Adrenal gland (tissue), 12 donors: ENCODE measurements around the gene TPTE2. TPM values are rescaled to one million over a fixed set of nuclear protein-coding genes. Genes with fewer than 3 reads are reported as not detected.
A peak's percentile ranks its signal among the peaks of the same experiment; 100 is the strongest.

Experiments
- DNase-seq, 7 donors: peaks; one replicate each; pipeline ENCODE4 v3.0.0-alpha.2; 2019 to 2020
- H3K27ac ChIP-seq, 5 donors: fragments of 200-600 bp; sonication (generic) in 4 of 5; 1 replicate in 3 of 5; 2 replicates in 2 of 5; pipeline versions ENCODE4 v1.5.1 to v1.8.0; 2016 to 2020; ENCODE audit warnings: mild to moderate bottlenecking in 1 of 5
- H3K27me3 ChIP-seq: fragments of 200-600 bp; 2 replicates; pipeline ENCODE4 v1.8.0; 2021
- H3K36me3 ChIP-seq, 2 donors: fragments of 200-600 bp; replicated peaks in 1 of 2; 1 replicate in 1 of 2; 2 replicates in 1 of 2; pipeline versions ENCODE4 v1.5.1 to v1.8.0; 2018 to 2022
- H3K4me1 ChIP-seq, 2 donors: fragments of 200-600 bp; replicated peaks in 1 of 2; 1 replicate in 1 of 2; 2 replicates in 1 of 2; pipeline versions ENCODE4 v1.5.1 to v1.8.0; 2018 to 2021
- H3K4me3 ChIP-seq, 4 donors: fragments of 200-600 bp; sonication (generic) in 3 of 4; one replicate each; pipeline ENCODE4 v1.5.1; 2016 to 2018
- H3K9me3 ChIP-seq, 3 donors: fragments of 200-600 bp; sonication (generic) in 1 of 3; replicated peaks in 1 of 3; 1 replicate in 2 of 3; 2 replicates in 1 of 3; pipeline versions ENCODE4 v1.5.1 to v1.8.0; 2016 to 2021
- CTCF ChIP-seq, 6 experiments: fragments of 450-650 bp in 4 of 6; fragments of 200-600 bp in 2 of 6; sonication (generic) in 1 of 6; IDR thresholded peaks; 1 replicate in 5 of 6; 2 replicates in 1 of 6; pipeline versions ENCODE4 v1.5.1 to v1.8.0; 2016 to 2021; ENCODE audit warnings: antibody characterized with exemption in 6 of 6, mild to moderate bottlenecking in 2 of 6, moderate library complexity in 1 of 6
- POLR2A ChIP-seq, 2 donors: fragments of 450-650 bp; IDR thresholded peaks; one replicate each; pipeline ENCODE4 v1.6.1; 2017; ENCODE audit warnings: antibody characterized with exemption in 2 of 2, mild to moderate bottlenecking in 2 of 2, moderate library complexity in 1 of 2
- WGBS, 4 donors: extraction: QIAGEN DNeasy Blood & Tissue Kit in 2 of 4; methylation state at CpG; one replicate each; pipeline versions ENCODE4 v1.1.5 to v1.1.7; 2013 to 2017; 5-methylcytosine and 5-hydroxymethylcytosine counted together
- intact Hi-C, 2 donors: fragments of 100-400 bp; cut with DNase I; formaldehyde crosslinking; loops; one replicate each; pipeline versions ENCODE4 v1.14.1 to v1.15.0; 2022 to 2023
- polyA plus RNA-seq, 3 donors: library from polyadenylated mRNA; stranded (reverse); fragments of 200-250 nt in 2 of 3; fragments of 350-450 nt in 1 of 3; fragmentation: Illumina TruSeq in 1 of 3; extraction: RNeasy Lipid Tissue Mini Kit (QIAGEN cat#74804) in 1 of 3; gene quantifications; one replicate each; pipeline ENCODE4 v1.2.3, GENCODE V29; 2013 to 2014
- total RNA-seq, 9 donors: library from RNA; depleted of rRNA in 4 of 9; stranded (reverse); fragments of >200 nt in 4 of 9; fragments of 120-200 nt in 1 of 9; fragmentation: NEBNext Ultra II Directional in 1 of 9; extraction: Animal tissue kit (Norgen Biotek cat#: 25700) in 1 of 9; gene quantifications; one replicate each; pipeline versions ENCODE4 v1.1.0 to v1.2.4, GENCODE V29; 2013 to 2023
- donor health status: healthy with polysubstance abuse.
- donor health status: Bipolar disorder and iron deficiency.
- donor health status: DM: yes; HTN: yes; CAD: no.
- donor health status: DM: no; HTN: no; CAD: no.
- donor health status: DM: no; HTN: no; CAD: no.
- donor health status: DM: yes; HTN: yes; CAD: no.

The TPTE2 gene
- total and polyA plus RNA-seq, 12 donors, result 0.09 to 0.42 (median 0.23) TPM; not detected in 6

GRCh38 chr13:19605161-19605955 is 44.0 kb upstream of the TPTE2 start:
- 84 to 94% (median 90%) methylated on average over 7 of the region's 7 CpGs for WGBS, 4 donors
- intact Hi-C loops, result no loop called here

GRCh38 chr13:19604306-19604705 is 43.0 kb upstream of the TPTE2 start:
- Histone ChIP-seq H3K36me3 (no peaks in the 10 kb centered on the region), H3K27ac (no peak overlapping the region), H3K9me3 (no peaks in the 10 kb centered on the region), H3K4me1 (peaks cover 0 to 13% of the 10 kb centered on the region in 2 donors), H3K4me3 (no peak overlapping the region), H3K27me3 (peaks cover 22% of the 10 kb centered on the region)
- no peak for DNase-seq
- intact Hi-C loops, result no loop called here
- TF ChIP-seq POLR2A (IDR thresholded peaks at IDR 0.05) (no peak), CTCF (IDR thresholded peaks at IDR 0.05) (no peak)
- WGBS, 4 donors, result 75 to 93% (median 87%) methylated on average over 5 to 6 of the region's 6 CpGs

More at GRCh38 chr13:19605161-19605955, 44.0 kb upstream of the TPTE2 start:
- TF ChIP-seq POLR2A (IDR thresholded peaks at IDR 0.05) (no peak), CTCF (IDR thresholded peaks at IDR 0.05) (no peak)
- Histone ChIP-seq H3K4me3 (no peak overlapping the region), H3K27ac (no peak overlapping the region), H3K36me3 (no peaks in the 10 kb centered on the region), H3K9me3 (no peaks in the 10 kb centered on the region), H3K27me3 (peaks cover 22% of the 10 kb centered on the region), H3K4me1 (peaks cover 0 to 13% of the 10 kb centered on the region in 2 donors)
- no peak for DNase-seq

GRCh38 chr13:19601749-19602725 is 40.7 kb upstream of the TPTE2 start:
- Histone ChIP-seq H3K9me3 (no peaks in the 10 kb centered on the region), H3K4me3 (peak overlapping the region in 2 of 4 donors; percentile 30 to 62), H3K27ac (no peak overlapping the region), H3K36me3 (no peaks in the 10 kb centered on the region), H3K27me3 (peaks cover 22% of the 10 kb centered on the region), H3K4me1 (peaks cover 0 to 13% of the 10 kb centered on the region in 2 donors)
- WGBS, 4 donors, result 2 to 12% (median 4%) methylated on average over 10 to 107 of the region's 108 CpGs
- peak in 4 of 7 donors; percentile 11 to 34 (median 22) for DNase-seq
- TF ChIP-seq POLR2A (IDR thresholded peaks at IDR 0.05) (no peak), CTCF (IDR thresholded peaks at IDR 0.05) (peak in 2 of 6 experiments; percentile 11 to 17)
- intact Hi-C loops, result no loop called here

- H3K27ac ChIP-seq, result no peak overlapping the region
- H3K27me3 ChIP-seq, result peaks cover 13% of the 10 kb centered on the region
- WGBS, 4 donors, result 62 to 75% (median 68%) methylated on average over 5 of the region's 5 CpGs
- H3K9me3 ChIP-seq, result no peaks in the 10 kb centered on the region
- no peak overlapping the region for H3K4me3 ChIP-seq
- H3K4me1 ChIP-seq, result peaks cover 0 to 11% of the 10 kb centered on the region in 2 donors
- DNase-seq, result no peak
- no peaks in the 10 kb centered on the region for H3K36me3 ChIP-seq
- intact Hi-C loops, result no loop called here
- no peak for TF ChIP-seq POLR2A (IDR thresholded peaks at IDR 0.05)
- no peak for TF ChIP-seq CTCF (IDR thresholded peaks at IDR 0.05)
These were observed 36.2 kb upstream of the TPTE2 start for GRCh38 chr13:19597523-19597922.
